ENCODE results near the gene BLOC1S4.

BLOC1S4 gene

GRCh38 chr4:6761649-6762615, 46.0 kb downstream of the BLOC1S4 start:
- no peak for DNase-seq (ENCODE audit: low read depth in 2 of 3, low spot score in 2 of 3)

GRCh38 chr4:6763330-6763851, 47.4 kb downstream of the BLOC1S4 start:
- DNase-seq (ENCODE audit: low read depth in 2 of 3, low spot score in 2 of 3): no peak

- no peak for DNase-seq (ENCODE audit: low read depth in 2 of 3, low spot score in 2 of 3)
These were observed 49.1 kb downstream of the BLOC1S4 start for GRCh38 chr4:6764976-6765620.

- no peak for DNase-seq (ENCODE audit: low read depth in 2 of 3, low spot score in 2 of 3)
These were observed 49.7 kb downstream of the BLOC1S4 start for GRCh38 chr4:6765703-6766102.

All from activated CD8-positive, alpha-beta memory T cell treated with anti-CD3 and anti-CD28 coated beads for 48 hours (primary cell).